ENCODE data around the gene GHRH. TPM values are rescaled to one million over a fixed set of nuclear protein-coding genes. Genes with fewer than 3 reads are reported as not detected.

GHRH gene
- total RNA-seq, 2 experiments from 2014 or later: not detected

GRCh38 chr20:37276494-37277252, 15.1 kb upstream of the GHRH start:
- no peak overlapping the region for H3K4me3 ChIP-seq (ENCODE audit: low read length)
- peaks cover 6% of the 10 kb centered on the region for H3K4me1 ChIP-seq (ENCODE audit: insufficient read depth, low read length)
- H3K9me3 Mint-ChIP-seq: no peaks in the 10 kb centered on the region
- H3K27ac Mint-ChIP-seq: no peak overlapping the region
- intact Hi-C loops (cut with DNase I, micrococcal nuclease): no loop called here
- no peak overlapping the region for H3K27ac ChIP-seq (ENCODE audit: low read depth in 1 of 2, low read length in 2 of 2)
- POLR2A ChIA-PET: no interaction called here
- no peaks in the 10 kb centered on the region for H3K27me3 Mint-ChIP-seq
- H3K36me3 Mint-ChIP-seq (ENCODE audit: low read depth): no peaks in the 10 kb centered on the region
- no peak overlapping the region for H3K4me3 Mint-ChIP-seq
- no peak for TF ChIP-seq CTCF (IDR thresholded peaks at IDR 0.05)
- DNase-seq (peak in 3 of 14 experiments; percentile 16 to 61 (median 61)), ATAC-seq (ENCODE audit: poor library complexity) (peak; percentile 84)
- no peaks in the 10 kb centered on the region for H3K9me3 ChIP-seq (ENCODE audit: control insufficient read depth in 1 of 2, insufficient read depth in 1 of 2, low read length in 2 of 2)
- peaks cover 8% of the 10 kb centered on the region for H3K4me1 Mint-ChIP-seq (ENCODE audit: low read depth)
- H3K27me3 ChIP-seq (ENCODE audit: control insufficient read depth in 1 of 2, insufficient read depth in 2 of 2, low read length in 2 of 2): no peaks in the 10 kb centered on the region
- CTCF ChIA-PET: no interaction called here
- no peaks in the 10 kb centered on the region for H3K36me3 ChIP-seq (ENCODE audit: insufficient read depth, low read length)

GRCh38 chr20:37274851-37275524, 13.4 kb upstream of the GHRH start:
- H3K27ac ChIP-seq (ENCODE audit: low read depth in 1 of 2, low read length in 2 of 2): no peak overlapping the region
- H3K27ac Mint-ChIP-seq: no peak overlapping the region

GRCh38 chr20:37273988-37274387, 12.4 kb upstream of the GHRH start:
- no peak for ATAC-seq (ENCODE audit: poor library complexity)
- Histone ChIP-seq H3K9me3 (ENCODE audit: control insufficient read depth in 1 of 2, insufficient read depth in 1 of 2, low read length in 2 of 2) (no peaks in the 10 kb centered on the region), H3K4me3 (ENCODE audit: low read length) (no peak overlapping the region), H3K27ac (ENCODE audit: low read depth in 1 of 2, low read length in 2 of 2) (no peak overlapping the region), H3K36me3 (ENCODE audit: insufficient read depth, low read length) (no peaks in the 10 kb centered on the region), H3K4me1 (ENCODE audit: insufficient read depth, low read length) (peaks cover 9% of the 10 kb centered on the region), H3K27me3 (ENCODE audit: control insufficient read depth in 1 of 2, insufficient read depth in 2 of 2, low read length in 2 of 2) (no peaks in the 10 kb centered on the region)
- no peak overlapping the region for H3K4me3 Mint-ChIP-seq
- intact Hi-C loops (cut with DNase I, micrococcal nuclease): no loop called here
- H3K36me3 Mint-ChIP-seq (ENCODE audit: low read depth): no peaks in the 10 kb centered on the region
- peaks cover 8% of the 10 kb centered on the region for H3K4me1 Mint-ChIP-seq (ENCODE audit: low read depth)
- H3K27ac Mint-ChIP-seq: no peak overlapping the region
- ChIA-PET POLR2A (no interaction called here), CTCF (no interaction called here)
- no peaks in the 10 kb centered on the region for H3K9me3 Mint-ChIP-seq
- no peaks in the 10 kb centered on the region for H3K27me3 Mint-ChIP-seq
- no peak for DNase-seq
- no peak for TF ChIP-seq CTCF (IDR thresholded peaks at IDR 0.05)

More at GRCh38 chr20:37274851-37275524, 13.4 kb upstream of the GHRH start:
- H3K4me1 Mint-ChIP-seq (ENCODE audit: low read depth): peaks cover 8% of the 10 kb centered on the region
- peak in 3 of 14 experiments; percentile 19 to 52 (median 36) for DNase-seq
- H3K9me3 Mint-ChIP-seq: no peaks in the 10 kb centered on the region
- POLR2A ChIA-PET: no interaction called here
- Histone ChIP-seq H3K4me1 (ENCODE audit: insufficient read depth, low read length) (peaks cover 9% of the 10 kb centered on the region), H3K9me3 (ENCODE audit: control insufficient read depth in 1 of 2, insufficient read depth in 1 of 2, low read length in 2 of 2) (no peaks in the 10 kb centered on the region), H3K27me3 (ENCODE audit: control insufficient read depth in 1 of 2, insufficient read depth in 2 of 2, low read length in 2 of 2) (no peaks in the 10 kb centered on the region), H3K4me3 (ENCODE audit: low read length) (no peak overlapping the region), H3K36me3 (ENCODE audit: insufficient read depth, low read length) (no peaks in the 10 kb centered on the region)
- CTCF ChIA-PET: no interaction called here
- no peak for TF ChIP-seq CTCF (IDR thresholded peaks at IDR 0.05)
- ATAC-seq (ENCODE audit: poor library complexity): no peak
- no peak overlapping the region for H3K4me3 Mint-ChIP-seq
- H3K27me3 Mint-ChIP-seq: no peaks in the 10 kb centered on the region
- intact Hi-C loops (cut with DNase I, micrococcal nuclease): no loop called here
- H3K36me3 Mint-ChIP-seq (ENCODE audit: low read depth): no peaks in the 10 kb centered on the region

Measured in CD4-positive, alpha-beta T cell (primary cell).